Nephron (organoid): ENCODE measurements around the gene IGSF23.

Experiments
- H3K27ac Mint-ChIP-seq, 3 experiments: 2 replicates each; pipeline ENCODE4 v1.8.0; 2020; ENCODE audit warnings: mixed read lengths in 3 of 3, mild to moderate bottlenecking in 2 of 3, moderate library complexity in 1 of 3
- H3K27me3 Mint-ChIP-seq: 2 replicates; pipeline ENCODE4 v1.8.0; 2021; ENCODE audit warnings: low read depth, mild to moderate bottlenecking, moderate library complexity, mixed read lengths
- H3K36me3 Mint-ChIP-seq: 2 replicates; pipeline ENCODE4 v1.8.0; 2020; ENCODE audit warnings: low read depth, mixed read lengths
- H3K4me1 Mint-ChIP-seq: 2 replicates; pipeline ENCODE4 v1.8.0; 2020; ENCODE audit warnings: mixed read lengths
- H3K4me3 Mint-ChIP-seq, 3 experiments: 2 replicates each; pipeline ENCODE4 v1.8.0; 2020; ENCODE audit warnings: mild to moderate bottlenecking in 3 of 3, mixed read lengths in 3 of 3, moderate library complexity in 2 of 3
- H3K9me3 Mint-ChIP-seq: 2 replicates; pipeline ENCODE4 v1.8.0; 2020; ENCODE audit warnings: mixed read lengths
- TF ChIP-seq, protein P1 (sequence below), 3 experiments: fragments of 200-600 bp; sonication (generic); IDR thresholded peaks; one replicate each; pipeline ENCODE4 v1.5.0; 2021; ENCODE audit warnings: antibody characterized with exemption in 3 of 3; ENCODE audit not compliant: unreplicated experiment in 3 of 3

The IGSF23 gene

DNA sequence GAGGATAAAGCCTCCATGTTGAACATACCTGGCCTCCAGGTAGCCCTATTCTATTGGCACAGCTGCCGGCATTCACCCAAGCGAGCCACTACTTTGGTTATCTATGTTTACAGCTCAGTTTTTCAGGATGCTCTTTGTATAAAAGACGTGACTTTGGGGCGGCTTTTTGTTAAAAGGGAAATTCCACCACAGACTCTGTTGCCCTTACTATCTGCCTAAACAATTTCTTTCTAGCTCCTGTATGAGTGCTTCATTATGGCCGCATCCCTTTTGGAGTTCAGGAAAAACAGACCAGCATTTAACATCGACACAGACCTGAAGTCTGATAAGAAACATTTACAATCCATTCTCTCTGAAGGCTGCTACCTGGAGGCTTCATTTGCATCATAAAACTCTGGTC is 9.1 kb upstream of the IGSF23 start:
- Mint-ChIP-seq H3K27me3 (peaks cover 26% of the 10 kb centered on the region), H3K4me3 (no peak overlapping the region)
- TF ChIP-seq, protein P1, sequence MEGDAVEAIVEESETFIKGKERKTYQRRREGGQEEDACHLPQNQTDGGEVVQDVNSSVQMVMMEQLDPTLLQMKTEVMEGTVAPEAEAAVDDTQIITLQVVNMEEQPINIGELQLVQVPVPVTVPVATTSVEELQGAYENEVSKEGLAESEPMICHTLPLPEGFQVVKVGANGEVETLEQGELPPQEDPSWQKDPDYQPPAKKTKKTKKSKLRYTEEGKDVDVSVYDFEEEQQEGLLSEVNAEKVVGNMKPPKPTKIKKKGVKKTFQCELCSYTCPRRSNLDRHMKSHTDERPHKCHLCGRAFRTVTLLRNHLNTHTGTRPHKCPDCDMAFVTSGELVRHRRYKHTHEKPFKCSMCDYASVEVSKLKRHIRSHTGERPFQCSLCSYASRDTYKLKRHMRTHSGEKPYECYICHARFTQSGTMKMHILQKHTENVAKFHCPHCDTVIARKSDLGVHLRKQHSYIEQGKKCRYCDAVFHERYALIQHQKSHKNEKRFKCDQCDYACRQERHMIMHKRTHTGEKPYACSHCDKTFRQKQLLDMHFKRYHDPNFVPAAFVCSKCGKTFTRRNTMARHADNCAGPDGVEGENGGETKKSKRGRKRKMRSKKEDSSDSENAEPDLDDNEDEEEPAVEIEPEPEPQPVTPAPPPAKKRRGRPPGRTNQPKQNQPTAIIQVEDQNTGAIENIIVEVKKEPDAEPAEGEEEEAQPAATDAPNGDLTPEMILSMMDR (IDR thresholded peaks at IDR 0.05; ENCODE audit: unreplicated experiment in 3 of 3): no peak

DNA sequence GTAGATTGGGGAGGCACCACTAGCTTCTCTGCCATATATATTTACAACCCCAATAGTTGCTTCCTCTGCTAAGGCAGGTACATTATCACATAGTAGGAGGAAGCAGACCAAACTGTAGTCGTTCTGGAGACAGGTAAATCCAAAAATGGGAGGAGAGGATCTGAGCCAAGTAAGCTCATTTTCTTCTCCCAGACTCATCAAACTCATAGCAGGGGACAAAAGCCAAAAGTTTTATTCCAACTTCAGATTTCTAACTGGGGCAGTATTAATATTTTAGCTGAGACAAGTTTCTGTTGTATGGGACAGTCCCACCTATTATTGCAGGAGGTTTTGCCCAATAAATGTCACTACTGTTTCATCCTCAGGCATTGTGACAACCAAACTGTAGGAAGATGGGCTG is 7.8 kb upstream of the IGSF23 start:
- peaks cover 18% of the 10 kb centered on the region for H3K27me3 Mint-ChIP-seq
- TF ChIP-seq, protein P1 (IDR thresholded peaks at IDR 0.05; ENCODE audit: unreplicated experiment in 3 of 3): no peak
- H3K27ac Mint-ChIP-seq: no peak overlapping the region
- H3K9me3 Mint-ChIP-seq: no peaks in the 10 kb centered on the region
- no peak overlapping the region for H3K4me3 Mint-ChIP-seq
- no peaks in the 10 kb centered on the region for H3K36me3 Mint-ChIP-seq
- H3K4me1 Mint-ChIP-seq: peaks cover 4% of the 10 kb centered on the region

More for the DNA sequence above, 9.1 kb upstream of the IGSF23 start:
- Mint-ChIP-seq H3K4me1 (peaks cover 4% of the 10 kb centered on the region), H3K27ac (no peak overlapping the region), H3K9me3 (no peaks in the 10 kb centered on the region), H3K36me3 (no peaks in the 10 kb centered on the region)

DNA sequence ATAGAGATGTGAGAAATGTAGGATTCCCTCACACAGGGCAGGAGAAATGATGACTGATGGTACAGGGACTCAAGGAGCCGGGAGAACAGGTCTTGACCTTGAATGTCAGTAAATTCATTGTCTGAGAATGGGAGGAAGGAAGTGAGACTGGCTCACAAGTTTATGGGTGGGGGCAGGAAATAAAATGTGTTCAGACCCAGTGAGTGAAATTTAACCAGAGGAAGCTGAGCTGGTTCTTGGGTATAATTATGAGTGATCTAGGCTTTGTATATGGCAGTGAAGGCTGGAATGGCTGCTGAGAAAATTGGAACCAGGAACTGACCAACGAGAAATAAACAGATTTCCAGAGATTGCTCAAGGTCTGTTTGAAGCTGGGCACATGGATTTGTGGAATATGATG is 6.3 kb upstream of the IGSF23 start:
- TF ChIP-seq, protein P1 (IDR thresholded peaks at IDR 0.05; ENCODE audit: unreplicated experiment in 3 of 3): no peak
- Mint-ChIP-seq H3K4me1 (peaks cover 4% of the 10 kb centered on the region), H3K27me3 (peaks cover 12% of the 10 kb centered on the region), H3K36me3 (no peaks in the 10 kb centered on the region), H3K4me3 (no peak overlapping the region), H3K27ac (peak overlapping the region in 1 of 3 experiments; percentile 13), H3K9me3 (no peaks in the 10 kb centered on the region)

- peaks cover 10% of the 10 kb centered on the region for H3K27me3 Mint-ChIP-seq
- peak overlapping the region in 1 of 3 experiments; percentile 51 for H3K27ac Mint-ChIP-seq
- no peaks in the 10 kb centered on the region for H3K9me3 Mint-ChIP-seq
- H3K36me3 Mint-ChIP-seq: no peaks in the 10 kb centered on the region
- H3K4me3 Mint-ChIP-seq: no peak overlapping the region
- TF ChIP-seq, protein P1 (IDR thresholded peaks at IDR 0.05; ENCODE audit: unreplicated experiment in 3 of 3): no peak
- H3K4me1 Mint-ChIP-seq: peaks cover 4% of the 10 kb centered on the region
Measured at GRCh38 chr19:44607917-44608316, 5.4 kb upstream of the IGSF23 start.

- Mint-ChIP-seq H3K9me3 (no peaks in the 10 kb centered on the region), H3K4me1 (peaks cover 4% of the 10 kb centered on the region), H3K27ac (peak overlapping the region in 1 of 3 experiments; percentile 51), H3K4me3 (no peak overlapping the region), H3K36me3 (no peaks in the 10 kb centered on the region), H3K27me3 (peaks cover 7% of the 10 kb centered on the region)
- TF ChIP-seq, protein P1 (IDR thresholded peaks at IDR 0.05; ENCODE audit: unreplicated experiment in 3 of 3): no peak
Measured at GRCh38 chr19:44608391-44608821, 5.0 kb upstream of the IGSF23 start.

DNA sequence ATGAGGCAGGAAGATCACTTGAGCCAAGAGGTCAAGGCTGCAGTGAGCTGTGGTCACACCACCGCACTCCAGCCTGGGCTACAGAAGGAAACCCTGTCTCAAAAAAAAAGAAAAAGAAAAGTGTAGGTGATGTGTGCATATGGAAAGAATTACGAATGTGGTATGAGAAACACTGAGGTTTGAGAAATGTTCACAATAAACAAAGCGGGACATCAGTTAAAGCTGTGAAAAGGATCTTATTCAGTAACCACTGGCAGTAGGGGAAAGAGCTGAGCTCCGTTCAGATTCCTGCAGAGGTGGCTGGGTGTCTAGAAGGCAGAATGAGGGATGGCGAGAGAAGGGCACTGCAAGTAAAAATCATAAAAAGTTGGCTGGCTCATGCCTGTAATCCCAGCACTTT is 4.1 kb upstream of the IGSF23 start:
- no peak overlapping the region for H3K27ac Mint-ChIP-seq
- TF ChIP-seq, protein P1 (IDR thresholded peaks at IDR 0.05; ENCODE audit: unreplicated experiment in 3 of 3): no peak
- H3K4me1 Mint-ChIP-seq: peaks cover 4% of the 10 kb centered on the region

More for the DNA sequence above, 4.1 kb upstream of the IGSF23 start:
- Mint-ChIP-seq H3K36me3 (no peaks in the 10 kb centered on the region), H3K4me3 (no peak overlapping the region), H3K9me3 (no peaks in the 10 kb centered on the region), H3K27me3 (peaks cover 4% of the 10 kb centered on the region)
